ENCODE results near the gene S100A1.
"Not testable (repeated sequence)": the region's sequence is repeated elsewhere in the genome, so short reads cannot be mapped to it uniquely, and the experiment has no call there.

Gene S100A1

DNA sequence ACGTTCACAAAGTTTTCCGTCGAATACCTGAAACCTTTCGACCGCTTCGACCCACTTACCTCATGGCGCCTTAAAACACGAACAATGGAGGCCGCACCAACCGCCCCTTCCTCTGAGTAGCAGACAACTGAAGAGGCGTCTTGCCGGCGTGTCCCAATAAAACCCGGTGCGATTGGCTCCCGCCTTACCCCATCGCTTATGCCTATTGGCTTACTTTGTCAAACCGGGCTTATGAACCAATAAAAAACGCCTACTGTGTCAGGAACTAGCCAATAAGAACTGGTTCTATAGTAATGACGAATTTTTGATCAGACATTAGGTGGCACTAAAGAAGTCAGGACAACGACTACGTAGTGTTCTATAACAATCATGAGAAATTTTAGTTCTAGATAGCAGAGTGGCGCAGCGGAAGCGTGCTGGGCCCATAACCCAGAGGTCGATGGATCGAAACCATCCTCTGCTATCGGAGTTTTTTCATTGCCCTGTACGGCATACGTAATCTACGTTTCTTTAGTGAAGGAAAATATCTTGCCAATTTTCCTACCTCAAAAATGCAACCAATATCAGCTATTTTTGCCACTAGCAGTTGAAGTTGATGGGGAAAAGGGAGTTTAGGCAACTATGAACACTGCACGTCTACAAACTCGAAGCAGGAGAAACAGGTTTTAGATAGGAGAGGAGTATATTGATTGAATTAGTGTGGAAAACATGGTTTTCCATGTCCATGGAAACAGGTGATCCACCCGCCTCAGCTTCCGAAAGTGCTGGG lies 42.8 kb downstream of the S100A1 start, which contains the start of gene ILF2:
TSS of gene ILF2 (minus strand) at position 135 of the 769 bp plus-strand sequence. CDS start at position 64, 71 bp downstream.
- in situ Hi-C loops (cut with HindIII; ENCODE audit: low pct_ligation_motif_present, low pct_unique_long_range_greater_than_20kb, low sequenced_read_pairs), result no loop called here
- peak; percentile 100 for DNase-seq

DNA sequence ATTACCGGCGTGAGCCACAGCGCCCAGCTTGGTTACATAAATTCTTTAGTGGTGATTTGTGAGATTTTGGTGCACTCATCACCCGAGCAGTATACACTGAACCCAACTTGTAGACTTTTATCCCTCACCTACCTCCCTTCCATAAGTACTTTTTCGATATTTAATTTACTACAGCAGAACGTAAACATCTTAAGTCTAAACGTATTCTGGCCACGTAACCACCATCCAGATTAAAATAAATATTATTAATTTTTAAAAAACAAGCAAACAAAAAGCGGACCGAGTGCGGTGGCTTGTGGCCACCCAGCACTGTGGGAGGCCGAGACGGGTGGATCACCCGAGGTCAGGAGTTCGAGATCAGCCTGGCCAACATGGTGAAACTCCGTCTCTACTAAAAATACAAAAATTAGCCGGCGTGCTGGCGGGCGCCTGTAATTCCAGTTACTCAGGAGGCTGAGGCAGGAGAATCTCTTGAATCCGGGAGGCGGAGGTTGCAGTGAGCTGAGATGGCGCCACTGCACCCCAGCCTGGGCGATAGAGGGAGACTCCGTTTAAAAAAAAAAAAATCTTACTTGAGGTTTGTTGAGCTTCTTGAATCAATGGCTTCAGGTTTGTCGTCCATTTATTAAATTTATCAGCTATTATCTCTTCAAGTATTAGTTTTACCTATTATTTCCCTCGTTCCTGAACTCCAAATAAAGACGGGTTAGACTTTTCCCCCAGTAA lies 43.6 kb downstream of the S100A1 start:
- in situ Hi-C loops (cut with HindIII; ENCODE audit: low pct_ligation_motif_present, low pct_unique_long_range_greater_than_20kb, low sequenced_read_pairs), result not testable (repeated sequence)
- DNase-seq, result peak; percentile 83

DNA sequence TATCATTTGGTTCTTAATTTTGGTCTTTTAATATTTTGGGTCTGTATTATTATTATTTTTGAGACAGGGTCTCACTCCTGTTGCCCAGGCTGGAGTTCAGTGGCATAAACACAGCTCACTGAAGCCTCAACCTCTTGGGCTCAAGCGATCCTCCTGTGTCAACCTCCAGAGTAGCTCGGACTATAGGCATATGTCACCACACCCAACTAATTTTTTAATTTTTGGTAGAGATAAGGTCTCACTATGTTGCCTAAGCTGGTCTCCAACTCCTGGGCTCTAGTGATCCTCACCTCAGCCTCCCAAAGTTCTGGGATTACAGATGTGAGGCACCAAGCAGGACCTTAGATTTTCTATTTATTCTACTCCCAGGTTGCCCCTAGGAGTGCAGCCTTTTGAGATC lies 45.3 kb downstream of the S100A1 start:
- no peak for DNase-seq
- in situ Hi-C loops (cut with HindIII; ENCODE audit: low pct_ligation_motif_present, low pct_unique_long_range_greater_than_20kb, low sequenced_read_pairs), result no loop called here

- in situ Hi-C loops (cut with HindIII; ENCODE audit: low pct_ligation_motif_present, low pct_unique_long_range_greater_than_20kb, low sequenced_read_pairs), result no loop called here
- DNase-seq, result peak; percentile 55
Observed at GRCh38 chr1:153677718-153678518, 49.7 kb downstream of the S100A1 start.

- DNase-seq, result peak; percentile 42
- in situ Hi-C loops (cut with HindIII; ENCODE audit: low pct_ligation_motif_present, low pct_unique_long_range_greater_than_20kb, low sequenced_read_pairs), result no loop called here
Observed at GRCh38 chr1:153678519-153679336, 50.5 kb downstream of the S100A1 start, which contains the start of gene NPR1. NPR1 (plus strand) TSS chr1:153678688; CDS start chr1:153679109, 421 bp downstream.

GRCh38 chr1:153679337-153680119 lies 51.3 kb downstream of the S100A1 start:
- no peak for DNase-seq
- in situ Hi-C loops (cut with HindIII; ENCODE audit: low pct_ligation_motif_present, low pct_unique_long_range_greater_than_20kb, low sequenced_read_pairs), result no loop called here

DNA sequence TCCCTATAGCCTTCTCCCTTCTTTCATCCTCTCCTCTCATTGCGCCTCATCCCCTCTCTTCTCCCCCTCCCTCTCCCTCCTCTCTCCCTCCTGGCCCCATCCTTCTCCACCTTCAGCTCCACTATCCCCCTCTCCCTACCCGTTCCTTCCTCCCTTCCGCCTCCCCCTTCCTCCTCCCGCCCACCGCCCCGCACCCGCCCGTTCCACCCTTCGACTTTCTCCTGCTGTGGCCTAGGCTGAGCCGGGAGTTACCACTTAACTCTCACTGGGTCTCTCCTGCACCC lies 51.8 kb downstream of the S100A1 start:
- no peak for DNase-seq
- in situ Hi-C loops (cut with HindIII; ENCODE audit: low pct_ligation_motif_present, low pct_unique_long_range_greater_than_20kb, low sequenced_read_pairs), result no loop called here

Measured in ACHN (cell line).